PC-9 (cell line): ENCODE data around the gene TMCO6. TPM values are rescaled to one million over a fixed set of nuclear protein-coding genes. Genes with fewer than 3 reads are reported as not detected.

Experiments used
- BruUV-seq: library from RNA; stranded (reverse); fragments of 400-500 nt; replicated peaks from 2 replicates; lab custom pipeline; 2021; lab: Mats Ljungman, UMichigan
- CTCF ChIA-PET: fragments of 300-600 bp; sonication (Branson Sonifier 250); formaldehyde crosslinking; loops from one replicate; lab custom pipeline; 2022; ENCODE audit warnings: antibody characterized with exemption; lab: Charles Lee
- POLR2A ChIA-PET: fragments of 300-600 bp; sonication (Branson Sonifier 250); formaldehyde crosslinking; loops from one replicate; lab custom pipeline; 2022; ENCODE audit warnings: antibody characterized with exemption; ENCODE audit not compliant: unreplicated experiment; lab: Charles Lee
- DNase-seq, 2 experiments: peaks; one replicate each; pipeline versions ENCODE4 v3.0.0 to v3.0.0-alpha.2; 2015 to 2022; ENCODE audit warnings: mixed read lengths in 1 of 2
- H2AFZ ChIP-seq: fragments of 200-600 bp; sonication (generic); 2 replicates; pipeline ENCODE4 v1.8.1; 2017; ENCODE audit warnings: antibody characterized with exemption
- H3F3A ChIP-seq: fragments of 200-600 bp; sonication (generic); 2 replicates; pipeline ENCODE4 v1.8.1; 2017; ENCODE audit warnings: antibody characterized with exemption, mild to moderate bottlenecking, low read depth; ENCODE audit not compliant: insufficient read depth
- H3K27ac ChIP-seq: fragments of 200-600 bp; sonication (generic); 2 replicates; pipeline ENCODE4 v1.6.1; 2016; ENCODE audit warnings: mixed run types
- H3K27me3 ChIP-seq: fragments of 200-600 bp; sonication (generic); 2 replicates; pipeline ENCODE4 v1.6.1; 2016; ENCODE audit warnings: low read depth, mixed run types; ENCODE audit not compliant: insufficient read depth
- H3K36me3 ChIP-seq: fragments of 200-600 bp; sonication (generic); 2 replicates; pipeline ENCODE4 v1.6.1; 2016; ENCODE audit warnings: low read depth, mixed run types
- H3K4me1 ChIP-seq: fragments of 200-600 bp; sonication (generic); replicated peaks from 2 replicates; pipeline ENCODE4 v1.6.1; 2016; ENCODE audit warnings: mixed run types; ENCODE audit not compliant: insufficient read depth
- H3K4me2 ChIP-seq: fragments of 200-600 bp; sonication (generic); 2 replicates; pipeline ENCODE4 v1.6.1; 2017; ENCODE audit warnings: mixed run types
- H3K4me3 ChIP-seq: fragments of 200-600 bp; sonication (generic); 2 replicates; pipeline ENCODE4 v1.6.1; 2016; ENCODE audit warnings: mixed run types
- H3K79me2 ChIP-seq: fragments of 200-600 bp; sonication (generic); 2 replicates; pipeline ENCODE4 v1.6.1; 2017; ENCODE audit warnings: low read depth, mixed run types
- H3K9me2 ChIP-seq: fragments of 200-600 bp; sonication (generic); 2 replicates; pipeline ENCODE4 v1.8.1; 2017; ENCODE audit warnings: mild to moderate bottlenecking; ENCODE audit not compliant: insufficient read depth
- H3K9me3 ChIP-seq: fragments of 200-600 bp; sonication (generic); 2 replicates; pipeline ENCODE4 v1.8.1; 2016; ENCODE audit warnings: low read depth; ENCODE audit not compliant: insufficient read depth
- H4K20me1 ChIP-seq: fragments of 200-600 bp; sonication (generic); 2 replicates; pipeline ENCODE4 v1.8.1; 2017; ENCODE audit not compliant: insufficient read depth
- EZH2 ChIP-seq: fragments of 200-600 bp; sonication (generic); IDR thresholded peaks from 2 replicates; pipeline ENCODE4 v1.8.0; 2017; ENCODE audit warnings: antibody characterized with exemption, low read depth
- intact Hi-C: fragments of 100-400 bp; cut with micrococcal nuclease; formaldehyde crosslinking; loops from one replicate; pipeline ENCODE4 v1.10.0; 2022; ENCODE audit not compliant: unreplicated experiment
- total RNA-seq: library from RNA; stranded (reverse); gene quantifications from 2 replicates; pipeline ENCODE4 v1.2.3, GENCODE V29; 2021
- TF ChIP-seq, protein P1 (sequence below): fragments of 200-600 bp; sonication (generic); conservative IDR thresholded peaks from 2 replicates; pipeline ENCODE4 v1.6.1; 2017; ENCODE audit warnings: mixed run types, antibody characterized with exemption, mild to moderate bottlenecking, moderate library complexity

TMCO6 gene
- total RNA-seq, 1 experiment from 2014 or later = 12.1 TPM

DNA sequence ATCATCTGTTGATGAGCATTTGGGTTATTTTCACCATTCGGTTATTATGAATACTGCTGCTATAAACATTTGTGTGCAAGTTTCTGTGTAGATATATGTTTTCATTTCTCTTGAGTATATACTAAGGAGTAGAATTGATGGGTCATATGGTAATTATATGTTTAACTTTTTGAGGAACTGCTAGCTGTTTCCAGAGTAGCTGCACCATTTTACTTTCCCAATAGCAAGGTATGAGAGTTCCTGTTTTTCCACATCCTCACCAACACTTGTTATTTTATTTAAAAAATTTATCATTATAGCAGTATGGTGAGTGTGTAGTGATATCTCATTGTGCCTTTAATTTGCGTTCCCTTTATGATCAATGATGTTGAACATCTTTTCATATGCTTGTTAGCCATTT is 35.5 kb upstream of the TMCO6 start:
- no peak overlapping the region for H3K4me2 ChIP-seq
- POLR2A ChIA-PET = no interaction called here
- BruUV-seq = no TSS peak

GRCh38 chr5:140605879-140606278 is 33.4 kb upstream of the TMCO6 start:
- DNase-seq = no peak
- Histone ChIP-seq H2AFZ (no peak overlapping the region), H4K20me1 (no peaks in the 10 kb centered on the region), H3K4me2 (no peak overlapping the region), H3K36me3 (no peaks in the 10 kb centered on the region), H3K27me3 (no peaks in the 10 kb centered on the region), H3F3A (0 out of 2 replicates have a peak, but pooled peaks cover 4% of the 10 kb centered on the region), H3K9me3 (peaks cover 6% of the 10 kb centered on the region; the same call in 1 of the 2 replicates), H3K27ac (no peak overlapping the region), H3K4me1 (peaks cover 11% of the 10 kb centered on the region), H3K4me3 (no peak overlapping the region), H3K79me2 (no peaks in the 10 kb centered on the region), H3K9me2 (no peaks in the 10 kb centered on the region)
- no peak for TF ChIP-seq EZH2
- TF ChIP-seq, protein P1, sequence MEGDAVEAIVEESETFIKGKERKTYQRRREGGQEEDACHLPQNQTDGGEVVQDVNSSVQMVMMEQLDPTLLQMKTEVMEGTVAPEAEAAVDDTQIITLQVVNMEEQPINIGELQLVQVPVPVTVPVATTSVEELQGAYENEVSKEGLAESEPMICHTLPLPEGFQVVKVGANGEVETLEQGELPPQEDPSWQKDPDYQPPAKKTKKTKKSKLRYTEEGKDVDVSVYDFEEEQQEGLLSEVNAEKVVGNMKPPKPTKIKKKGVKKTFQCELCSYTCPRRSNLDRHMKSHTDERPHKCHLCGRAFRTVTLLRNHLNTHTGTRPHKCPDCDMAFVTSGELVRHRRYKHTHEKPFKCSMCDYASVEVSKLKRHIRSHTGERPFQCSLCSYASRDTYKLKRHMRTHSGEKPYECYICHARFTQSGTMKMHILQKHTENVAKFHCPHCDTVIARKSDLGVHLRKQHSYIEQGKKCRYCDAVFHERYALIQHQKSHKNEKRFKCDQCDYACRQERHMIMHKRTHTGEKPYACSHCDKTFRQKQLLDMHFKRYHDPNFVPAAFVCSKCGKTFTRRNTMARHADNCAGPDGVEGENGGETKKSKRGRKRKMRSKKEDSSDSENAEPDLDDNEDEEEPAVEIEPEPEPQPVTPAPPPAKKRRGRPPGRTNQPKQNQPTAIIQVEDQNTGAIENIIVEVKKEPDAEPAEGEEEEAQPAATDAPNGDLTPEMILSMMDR = no peak
- intact Hi-C loops = no loop called here
- ChIA-PET POLR2A (interaction anchor here (0.6 kb wide), 1 partner anchor 157 kb away, joined by 10 read pairs; no protein-coding TSS in a partner anchor), CTCF (no interaction called here)
- BruUV-seq = no TSS peak

More for the DNA sequence above, 35.5 kb upstream of the TMCO6 start:
- H2AFZ ChIP-seq = no peak overlapping the region
- no peak for DNase-seq
- peaks cover 6% of the 10 kb centered on the region; the same call in 1 of the 2 replicates for H3K9me3 ChIP-seq
- no peak for TF ChIP-seq EZH2
- TF ChIP-seq, protein P1 = no peak
- H3K4me1 ChIP-seq = peaks cover 11% of the 10 kb centered on the region
- intact Hi-C loops = no loop called here
- no peaks in the 10 kb centered on the region for H3K9me2 ChIP-seq
- H3K4me3 ChIP-seq = no peak overlapping the region
- 0 out of 2 replicates have a peak, but pooled peaks cover 4% of the 10 kb centered on the region for H3F3A ChIP-seq
- CTCF ChIA-PET = no interaction called here
- no peak overlapping the region for H3K27ac ChIP-seq
- H3K79me2 ChIP-seq = no peaks in the 10 kb centered on the region
- no peaks in the 10 kb centered on the region for H3K36me3 ChIP-seq
- no peaks in the 10 kb centered on the region for H3K27me3 ChIP-seq
- no peaks in the 10 kb centered on the region for H4K20me1 ChIP-seq

- Histone ChIP-seq H3K9me3 (peaks cover 6% of the 10 kb centered on the region; the same call in 1 of the 2 replicates), H3K9me2 (no peaks in the 10 kb centered on the region), H3K36me3 (no peaks in the 10 kb centered on the region), H4K20me1 (no peaks in the 10 kb centered on the region), H3K4me1 (peaks cover 11% of the 10 kb centered on the region), H2AFZ (no peak overlapping the region), H3K27me3 (no peaks in the 10 kb centered on the region), H3F3A (0 out of 2 replicates have a peak, but pooled peaks cover 4% of the 10 kb centered on the region), H3K27ac (0 out of 2 replicates have a peak overlapping the region, but pooled peaks have one; percentile 38), H3K79me2 (no peaks in the 10 kb centered on the region), H3K4me3 (no peak overlapping the region), H3K4me2 (no peak overlapping the region)
- BruUV-seq = no TSS peak
- intact Hi-C loops = no loop called here
- no peak for DNase-seq
- ChIA-PET CTCF (no interaction called here), POLR2A (no interaction called here)
- no peak for TF ChIP-seq EZH2
- TF ChIP-seq, protein P1 = no peak
Measured at GRCh38 chr5:140607031-140607430, 32.2 kb upstream of the TMCO6 start.
